Brain microvascular endothelial cell (primary cell): ENCODE data around the gene NAA30.

Experiments used
- DNase-seq: peaks from one replicate; pipeline ENCODE4 v3.0.0-alpha.2; 2020
- H3K27ac ChIP-seq: fragments of 250-450 bp; sonication (Bioruptor Pico); 2 replicates; pipeline ENCODE4 v1.5.1; 2020; ENCODE audit warnings: mild to moderate bottlenecking, moderate library complexity
- H3K27me3 ChIP-seq: fragments of 250-450 bp; sonication (Bioruptor Pico); replicated peaks from 2 replicates; pipeline ENCODE4 v1.5.1; 2020; ENCODE audit warnings: mild to moderate bottlenecking
- H3K36me3 ChIP-seq: fragments of 250-450 bp; sonication (Bioruptor Pico); replicated peaks from 2 replicates; pipeline ENCODE4 v1.5.1; 2020; ENCODE audit warnings: mild to moderate bottlenecking
- H3K4me3 ChIP-seq: 2 replicates; pipeline ENCODE4 v1.5.1; 2011; ENCODE audit warnings: low read depth, mild to moderate bottlenecking, control low read depth, low read length, moderate library complexity
- in situ Hi-C: cut with HindIII; loops from 2 replicates; pipeline ENCODE4 v1.10.0; 2017; ENCODE audit warnings: low sequenced_read_pairs, low pct_ligation_motif_present
- TF ChIP-seq, protein P1 (sequence below): IDR thresholded peaks from 2 replicates; pipeline ENCODE4 v1.5.1; 2011; ENCODE audit warnings: low read depth, mild to moderate bottlenecking, moderate library complexity, low read length, control low read depth, inconsistent platforms; ENCODE audit errors: missing control alignments

Gene NAA30

DNA sequence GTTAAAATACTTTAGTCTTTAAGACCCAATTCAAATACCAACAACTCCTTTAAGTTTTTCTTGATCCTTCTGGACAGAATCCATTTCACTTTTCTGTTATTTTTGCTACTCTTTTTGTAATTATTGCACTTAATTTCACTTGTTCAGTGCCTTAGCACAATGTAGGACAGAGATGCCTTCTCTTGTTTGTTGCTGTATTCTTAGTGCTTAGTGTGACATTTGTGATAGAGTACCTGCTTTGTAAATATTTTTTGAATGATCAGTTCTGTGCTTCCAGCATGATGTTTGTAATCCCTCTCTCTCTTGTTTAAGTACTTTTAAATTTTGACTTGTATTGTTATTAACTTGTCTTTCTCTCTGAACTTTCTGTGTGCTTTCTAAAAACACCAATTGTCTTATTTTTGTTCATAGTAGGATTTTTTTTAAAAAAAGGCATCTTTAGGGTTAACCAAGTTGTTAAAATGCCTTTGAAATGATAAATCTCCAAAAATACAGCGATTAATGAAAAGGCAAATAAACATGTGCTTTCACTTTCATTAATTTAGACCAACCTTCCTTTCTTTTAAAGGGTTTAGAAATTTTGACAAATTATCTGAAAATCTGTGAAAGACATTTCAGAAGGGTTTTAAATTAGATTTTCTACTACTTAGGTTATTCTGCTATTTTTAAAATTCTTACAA is 11.9 kb downstream of the NAA30 start:
- Histone ChIP-seq H3K27me3 (no peaks in the 10 kb centered on the region), H3K27ac (no peak overlapping the region), H3K4me3 (no peak overlapping the region), H3K36me3 (peaks cover 19% of the 10 kb centered on the region)
- TF ChIP-seq, protein P1, sequence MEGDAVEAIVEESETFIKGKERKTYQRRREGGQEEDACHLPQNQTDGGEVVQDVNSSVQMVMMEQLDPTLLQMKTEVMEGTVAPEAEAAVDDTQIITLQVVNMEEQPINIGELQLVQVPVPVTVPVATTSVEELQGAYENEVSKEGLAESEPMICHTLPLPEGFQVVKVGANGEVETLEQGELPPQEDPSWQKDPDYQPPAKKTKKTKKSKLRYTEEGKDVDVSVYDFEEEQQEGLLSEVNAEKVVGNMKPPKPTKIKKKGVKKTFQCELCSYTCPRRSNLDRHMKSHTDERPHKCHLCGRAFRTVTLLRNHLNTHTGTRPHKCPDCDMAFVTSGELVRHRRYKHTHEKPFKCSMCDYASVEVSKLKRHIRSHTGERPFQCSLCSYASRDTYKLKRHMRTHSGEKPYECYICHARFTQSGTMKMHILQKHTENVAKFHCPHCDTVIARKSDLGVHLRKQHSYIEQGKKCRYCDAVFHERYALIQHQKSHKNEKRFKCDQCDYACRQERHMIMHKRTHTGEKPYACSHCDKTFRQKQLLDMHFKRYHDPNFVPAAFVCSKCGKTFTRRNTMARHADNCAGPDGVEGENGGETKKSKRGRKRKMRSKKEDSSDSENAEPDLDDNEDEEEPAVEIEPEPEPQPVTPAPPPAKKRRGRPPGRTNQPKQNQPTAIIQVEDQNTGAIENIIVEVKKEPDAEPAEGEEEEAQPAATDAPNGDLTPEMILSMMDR = no peak
- in situ Hi-C loops = no loop called here
- no peak for DNase-seq

DNA sequence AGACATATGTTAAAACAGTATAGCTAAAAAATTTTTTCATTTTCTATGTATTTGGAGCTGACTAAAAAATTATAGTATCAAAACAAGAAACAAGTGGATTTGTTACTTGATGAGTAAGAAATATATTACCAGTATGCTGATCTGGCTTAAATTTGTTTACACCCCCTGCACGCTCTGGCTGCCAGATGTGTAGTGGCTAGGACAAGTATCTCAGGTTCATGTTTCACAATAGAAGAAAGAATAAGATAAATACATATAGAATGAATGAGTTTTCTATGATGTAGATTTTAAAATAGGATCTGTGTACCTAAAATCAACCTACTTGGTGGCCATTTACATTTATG is 13.1 kb downstream of the NAA30 start:
- no peaks in the 10 kb centered on the region for H3K27me3 ChIP-seq
- no peak for DNase-seq
- H3K36me3 ChIP-seq = peaks cover 15% of the 10 kb centered on the region
- H3K4me3 ChIP-seq = no peak overlapping the region
- no peak overlapping the region for H3K27ac ChIP-seq
- in situ Hi-C loops = no loop called here
- TF ChIP-seq, protein P1 = no peak

DNA sequence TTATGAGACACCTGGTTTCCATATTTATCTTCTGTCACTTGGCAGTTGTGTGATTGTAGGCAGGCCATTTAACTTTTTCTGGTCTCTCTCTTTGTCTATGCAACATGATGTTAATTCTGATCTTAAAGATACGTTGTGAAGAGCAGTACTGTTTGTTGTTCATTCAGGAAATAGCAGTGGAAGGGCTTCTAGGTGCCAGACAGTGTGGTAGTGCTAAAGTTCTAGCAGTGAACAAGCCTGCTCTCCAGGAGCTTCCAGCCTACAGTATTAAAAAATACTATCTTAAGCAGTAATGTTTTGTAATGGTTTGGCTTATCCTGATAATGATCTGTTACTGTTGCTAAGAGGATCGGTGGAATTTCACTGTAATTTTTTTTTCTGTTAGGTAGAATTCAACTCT is 15.2 kb downstream of the NAA30 start:
- H3K36me3 ChIP-seq = peaks cover 16% of the 10 kb centered on the region
- DNase-seq = no peak
- H3K27me3 ChIP-seq = no peaks in the 10 kb centered on the region
- H3K27ac ChIP-seq = no peak overlapping the region
- TF ChIP-seq, protein P1 = no peak
- no peak overlapping the region for H3K4me3 ChIP-seq
- in situ Hi-C loops = no loop called here

DNA sequence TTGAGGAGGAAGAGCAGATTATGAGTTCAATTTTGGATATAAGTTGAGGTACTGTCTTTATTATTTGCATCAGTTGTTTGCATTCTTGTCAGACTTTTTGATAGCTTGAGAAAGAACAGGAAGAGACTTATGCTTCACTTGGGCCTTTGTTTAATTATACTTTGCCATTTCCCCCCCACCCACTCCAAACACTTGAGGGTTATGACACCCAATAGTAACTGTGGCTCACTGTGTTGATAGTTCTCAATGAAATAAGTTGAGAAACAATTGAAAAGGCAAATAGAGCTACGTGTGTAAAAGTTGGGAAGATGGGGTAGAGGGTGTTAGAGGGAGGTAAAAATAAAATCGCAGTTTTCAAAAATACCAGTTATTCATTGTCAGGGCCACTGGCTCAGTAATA is 17.7 kb downstream of the NAA30 start:
- H3K27ac ChIP-seq = no peak overlapping the region
- TF ChIP-seq, protein P1 = no peak
- DNase-seq = no peak
- in situ Hi-C loops = no loop called here
- peaks cover 16% of the 10 kb centered on the region for H3K36me3 ChIP-seq
- no peak overlapping the region for H3K4me3 ChIP-seq
- H3K27me3 ChIP-seq = no peaks in the 10 kb centered on the region

DNA sequence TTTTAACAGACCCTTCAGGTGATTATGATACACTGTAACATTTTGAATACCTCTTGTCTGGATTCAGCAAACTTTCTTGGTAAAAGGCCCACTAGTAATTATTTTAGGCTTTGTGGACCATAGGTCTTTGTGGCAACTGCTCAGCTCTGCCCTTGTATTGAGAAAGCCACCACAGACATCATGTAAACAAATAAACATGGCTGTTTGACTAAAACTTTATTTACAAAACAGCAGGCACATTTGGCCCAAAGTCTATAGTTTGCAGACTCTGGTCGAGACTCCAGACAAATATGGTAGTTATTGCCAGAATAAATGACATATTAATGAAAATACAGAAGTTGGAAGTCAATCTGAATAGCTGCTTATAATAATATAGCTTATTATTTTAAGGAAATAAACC is 18.2 kb downstream of the NAA30 start:
- Histone ChIP-seq H3K27me3 (no peaks in the 10 kb centered on the region), H3K36me3 (peaks cover 16% of the 10 kb centered on the region), H3K27ac (no peak overlapping the region), H3K4me3 (no peak overlapping the region)
- TF ChIP-seq, protein P1 = no peak
- no peak for DNase-seq
- in situ Hi-C loops = no loop called here

DNA sequence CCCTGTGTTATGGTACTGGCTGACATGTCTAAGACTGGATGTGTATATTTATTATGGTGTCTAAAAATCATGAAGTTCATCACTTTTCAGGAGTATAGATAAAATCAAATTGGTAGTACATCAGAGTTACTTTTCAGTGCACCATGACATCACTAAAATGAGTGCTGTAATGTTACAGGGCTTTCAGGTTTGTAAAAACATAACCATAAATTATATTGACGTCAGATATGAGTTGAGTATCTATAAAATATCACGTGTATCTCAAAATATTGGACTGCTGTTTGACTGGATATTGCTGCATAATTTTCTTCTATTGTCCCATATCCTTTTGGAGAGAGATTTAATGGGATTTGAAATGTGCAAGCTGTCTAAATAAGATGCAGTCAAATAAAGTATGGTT is 22.0 kb downstream of the NAA30 start:
- DNase-seq = no peak
- peaks cover 6% of the 10 kb centered on the region for H3K36me3 ChIP-seq
- no peak overlapping the region for H3K4me3 ChIP-seq
- TF ChIP-seq, protein P1 = no peak
- in situ Hi-C loops = no loop called here
- H3K27ac ChIP-seq = no peak overlapping the region
- no peaks in the 10 kb centered on the region for H3K27me3 ChIP-seq
